Stimulated activated CD4-positive, alpha-beta T cell treated with anti-CD3 and anti-CD28 coated beads, Interleukin-4, amount 100 ng/mL, for 1 hour (primary cell): ENCODE data around the gene CCDC178.
"Not testable (repeated sequence)": the region's sequence is repeated elsewhere in the genome, so short reads cannot be mapped to it uniquely, and the experiment has no call there.

ENCODE experiments used
- DNase-seq: peaks from one replicate; pipeline ENCODE4 v3.0.0-alpha.2; 2020

The CCDC178 gene

GRCh38 chr18:33440060-33441043 is at the start of gene CCDC178:
Gene CCDC178 (minus strand): TSS chr18:33440721. CDS start chr18:33412088, 28,633 bp downstream.
- DNase-seq: no peak

GRCh38 chr18:33483908-33484307 is 43.4 kb upstream of the CCDC178 start:
- DNase-seq: no peak

DNA sequence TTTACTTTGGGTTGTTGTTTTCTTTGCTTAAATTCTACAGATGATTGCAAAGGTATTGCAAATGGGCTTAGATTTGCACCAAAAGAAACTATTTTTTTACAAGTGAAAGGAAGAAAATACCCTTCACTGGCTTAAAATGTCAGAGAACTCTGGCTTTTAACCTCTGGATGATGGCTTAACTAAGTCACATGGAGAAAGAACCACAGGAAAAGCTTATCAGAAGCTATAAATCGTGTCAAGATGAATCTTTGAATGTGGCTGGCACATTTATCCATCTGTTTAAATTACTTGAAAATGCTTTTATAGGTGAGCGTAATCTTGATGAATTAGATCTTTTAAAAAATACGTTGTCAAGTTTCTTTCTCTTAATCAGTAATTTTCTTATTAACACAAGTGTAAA is 32.0 kb upstream of the CCDC178 start:
- DNase-seq: no peak

- no peak for DNase-seq
Observed at GRCh38 chr18:33470216-33470615, 29.7 kb upstream of the CCDC178 start.

GRCh38 chr18:33469699-33470098 is 29.2 kb upstream of the CCDC178 start:
- DNase-seq: no peak

DNA sequence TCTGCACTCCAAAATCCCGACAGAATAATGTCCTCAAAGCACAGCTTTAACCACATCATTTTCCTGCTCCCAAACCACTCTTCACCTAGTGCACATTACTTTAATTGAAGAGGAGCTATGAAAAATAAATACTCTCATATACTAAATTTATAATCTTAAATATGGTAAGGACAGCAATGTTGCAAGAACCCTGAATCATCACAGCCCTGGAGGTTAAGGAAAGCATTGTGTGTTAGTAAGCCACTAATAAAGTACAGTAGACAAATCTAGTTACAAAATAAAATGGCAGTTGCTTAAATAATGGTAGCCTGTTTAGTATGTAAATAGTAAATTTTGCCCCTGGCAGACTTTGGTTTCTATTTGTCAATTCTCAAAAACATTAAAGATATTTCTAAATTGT is 27.0 kb upstream of the CCDC178 start:
- no peak for DNase-seq

- DNase-seq: no peak
Observed at GRCh38 chr18:33466822-33467221, 26.3 kb upstream of the CCDC178 start.

DNA sequence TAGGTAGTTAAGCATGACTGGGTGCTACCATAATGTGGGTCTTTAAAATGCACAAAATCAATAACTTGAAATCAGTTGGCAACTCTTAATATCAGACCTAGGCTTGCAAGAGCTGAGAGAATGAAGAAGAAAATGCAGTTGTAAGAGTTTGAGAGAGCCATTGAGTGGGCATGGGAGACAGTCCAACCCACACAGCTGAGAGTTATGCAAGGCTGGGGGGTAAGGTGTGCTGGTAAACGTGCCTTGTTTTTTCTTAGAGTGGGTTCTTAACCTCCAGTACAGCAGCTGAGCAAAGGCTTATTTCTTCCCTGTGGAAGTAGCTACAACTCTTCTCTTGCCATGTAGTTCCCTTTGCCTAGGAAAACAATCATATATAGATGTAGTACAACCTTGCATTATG is 20.2 kb upstream of the CCDC178 start:
- DNase-seq: no peak

- no peak for DNase-seq
Observed at GRCh38 chr18:33459612-33460011, 19.1 kb upstream of the CCDC178 start.

- DNase-seq: no peak
Observed at GRCh38 chr18:33446604-33447003, 6.1 kb upstream of the CCDC178 start.

DNA sequence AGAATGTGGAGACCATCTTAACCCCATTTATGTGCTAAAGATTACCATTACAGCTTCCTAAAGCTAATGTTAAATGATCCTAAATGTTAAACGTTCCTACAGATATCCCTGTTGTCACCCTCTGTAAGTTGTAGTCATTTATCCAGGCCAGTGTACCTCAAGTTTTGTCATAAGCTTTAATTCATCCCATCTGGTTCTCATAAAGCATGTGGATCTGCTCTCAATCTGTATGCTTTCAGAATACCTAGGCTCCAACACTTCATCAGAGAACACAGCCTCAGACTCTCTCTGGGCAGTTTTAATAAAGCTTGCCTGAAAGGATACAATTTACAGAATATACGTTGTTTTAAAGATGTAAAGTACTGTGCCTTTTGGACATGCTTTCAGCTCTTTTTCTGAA is 4.2 kb upstream of the CCDC178 start:
- no peak for DNase-seq

DNA sequence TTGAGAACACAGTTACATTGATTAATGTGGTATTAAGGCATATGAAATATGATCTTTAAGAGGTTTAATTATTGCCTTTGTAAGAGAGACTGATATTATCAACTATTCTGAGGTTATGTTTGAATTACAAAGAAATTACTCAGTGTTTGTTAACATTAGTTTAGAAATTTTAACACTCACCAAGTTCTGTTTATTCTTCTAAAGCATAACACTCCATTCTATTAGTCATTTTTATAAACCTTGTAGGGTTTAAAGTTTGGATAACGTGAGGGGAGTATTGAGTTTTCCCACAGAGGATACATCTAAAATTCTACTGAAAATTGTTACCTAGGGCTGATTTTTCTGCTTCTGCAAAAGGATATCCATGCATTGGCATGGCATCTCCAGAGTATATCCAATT is 7.7 kb downstream of the CCDC178 start:
- no peak for DNase-seq

- no peak for DNase-seq
Observed at GRCh38 chr18:33427549-33427948, 13.0 kb downstream of the CCDC178 start.

- no peak for DNase-seq
Observed at GRCh38 chr18:33424266-33424946, 16.1 kb downstream of the CCDC178 start.

- no peak for DNase-seq
Observed at GRCh38 chr18:33421225-33421624, 19.3 kb downstream of the CCDC178 start.

- no peak for DNase-seq
Observed at GRCh38 chr18:33404244-33404873, 36.2 kb downstream of the CCDC178 start.

GRCh38 chr18:33398939-33399338 is 41.6 kb downstream of the CCDC178 start:
- DNase-seq: not testable (repeated sequence)

DNA sequence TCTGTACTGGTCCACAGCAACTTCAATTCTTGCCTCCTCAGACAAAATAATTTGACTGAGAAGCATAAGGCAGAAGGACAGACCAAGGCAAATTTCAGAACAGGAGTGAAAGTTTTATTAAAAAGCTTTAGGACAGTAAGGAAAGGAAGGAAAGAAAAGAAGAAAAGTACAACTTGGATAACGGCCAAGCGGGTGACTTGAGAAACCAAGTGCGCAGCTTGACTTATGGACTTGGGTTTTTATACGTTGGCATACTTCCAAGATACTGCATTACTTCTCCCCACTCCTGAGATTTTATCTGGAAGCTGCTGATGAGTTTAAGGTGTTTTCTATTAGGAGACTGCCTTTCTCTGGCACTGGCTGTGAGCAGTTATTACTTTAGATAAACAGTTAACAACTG is 64.7 kb downstream of the CCDC178 start:
- DNase-seq: no peak

GRCh38 chr18:33372442-33372841 is 68.1 kb downstream of the CCDC178 start:
- DNase-seq: no peak

GRCh38 chr18:33369711-33370449 is 70.6 kb downstream of the CCDC178 start:
- DNase-seq: no peak

GRCh38 chr18:33356735-33357134 is 83.8 kb downstream of the CCDC178 start:
- no peak for DNase-seq

GRCh38 chr18:33355756-33356155 is 84.8 kb downstream of the CCDC178 start:
- no peak for DNase-seq

- DNase-seq: no peak
Observed at GRCh38 chr18:33355263-33355662, 85.3 kb downstream of the CCDC178 start.
